CD14-positive monocyte (primary cell): ENCODE measurements around the gene SYTL3. TPM values are rescaled to one million over a fixed set of nuclear protein-coding genes. Genes with fewer than 3 reads are reported as not detected.

Experiments
- DNase-seq, 3 donors: peaks; one replicate each; pipeline ENCODE4 v3.0.0-alpha.2; 2011 to 2022
- H2AFZ ChIP-seq: 2 replicates; pipeline ENCODE4 v1.6.0; 2012; ENCODE audit warnings: mild to moderate bottlenecking, low read depth, low read length, inconsistent platforms; ENCODE audit not compliant: insufficient read depth, poor library complexity, severe bottlenecking
- H3K27ac ChIP-seq, 2 donors: 1 replicate in 1 of 2; 2 replicates in 1 of 2; pipeline ENCODE4 v1.5.1; 2012 to 2013; ENCODE audit warnings: low read length in 2 of 2, control low read depth in 1 of 2, inconsistent platforms in 1 of 2, low read depth in 1 of 2, mild to moderate bottlenecking in 1 of 2
- H3K27me3 ChIP-seq, 2 donors: one replicate each; pipeline versions ENCODE4 v1.6.0 to v1.6.1; 2011 to 2013; ENCODE audit warnings: low read length in 2 of 2; ENCODE audit not compliant: control insufficient read depth in 2 of 2, insufficient read depth in 2 of 2
- H3K36me3 ChIP-seq, 2 donors: replicated peaks in 1 of 2; 1 replicate in 1 of 2; 2 replicates in 1 of 2; pipeline versions ENCODE4 v1.5.1 to v1.6.1; 2012 to 2013; ENCODE audit warnings: low read length in 2 of 2, control low read depth in 1 of 2, inconsistent platforms in 1 of 2, mild to moderate bottlenecking in 1 of 2; ENCODE audit not compliant: insufficient read depth in 2 of 2, control insufficient read depth in 1 of 2
- H3K4me1 ChIP-seq, 2 donors: 1 replicate in 1 of 2; 2 replicates in 1 of 2; pipeline versions ENCODE4 v1.5.1 to v1.6.1; 2012 to 2013; ENCODE audit warnings: low read length in 2 of 2, control low read depth in 1 of 2, inconsistent platforms in 1 of 2, mild to moderate bottlenecking in 1 of 2, moderate library complexity in 1 of 2; ENCODE audit not compliant: insufficient read depth in 2 of 2, control insufficient read depth in 1 of 2
- H3K4me2 ChIP-seq: replicated peaks from 2 replicates; pipeline ENCODE3; 2012; ENCODE audit warnings: low read length, moderate library complexity, mild to moderate bottlenecking; ENCODE audit not compliant: poor library complexity, severe bottlenecking; ENCODE audit errors: extremely low read depth
- H3K4me3 ChIP-seq, 3 experiments: fragments of 200-600 bp in 1 of 3; sonication (generic) in 1 of 3; replicated peaks in 1 of 3; 1 replicate in 2 of 3; 2 replicates in 1 of 3; pipeline ENCODE4 v1.5.1; 2011 to 2013; ENCODE audit warnings: low read length in 3 of 3, mild to moderate bottlenecking in 3 of 3, control low read depth in 2 of 3, low read depth in 2 of 3, inconsistent platforms in 1 of 3, moderate library complexity in 1 of 3
- H3K79me2 ChIP-seq: 2 replicates; pipeline ENCODE4 v1.6.0; 2012; ENCODE audit warnings: mild to moderate bottlenecking, control low read depth, inconsistent platforms, low read length, moderate library complexity; ENCODE audit not compliant: insufficient read depth
- H3K9ac ChIP-seq: 2 replicates; pipeline ENCODE4 v1.6.0; 2017; ENCODE audit warnings: low read length, mild to moderate bottlenecking; ENCODE audit not compliant: insufficient read depth, poor library complexity, severe bottlenecking
- H3K9me3 ChIP-seq, 2 donors: replicated peaks in 1 of 2; 1 replicate in 1 of 2; 2 replicates in 1 of 2; pipeline versions ENCODE4 v1.5.1 to v1.6.1; 2012 to 2013; ENCODE audit warnings: low read length in 2 of 2, control low read depth in 1 of 2; ENCODE audit not compliant: control insufficient read depth in 1 of 2, insufficient read depth in 1 of 2
- H4K20me1 ChIP-seq: 2 replicates; pipeline ENCODE4 v1.6.0; 2012; ENCODE audit warnings: mild to moderate bottlenecking, low read length, control low read depth, moderate library complexity; ENCODE audit not compliant: insufficient read depth
- H3K27ac Mint-ChIP-seq, 7 donors: one replicate each; pipeline ENCODE4 v1.8.0; 2020; ENCODE audit warnings: mild to moderate bottlenecking in 7 of 7, mixed read lengths in 7 of 7, moderate library complexity in 6 of 7, inconsistent platforms in 2 of 7
- H3K27me3 Mint-ChIP-seq, 3 donors: one replicate each; pipeline ENCODE4 v1.8.0; 2021 to 2022; ENCODE audit warnings: low read depth in 3 of 3, mild to moderate bottlenecking in 3 of 3, mixed read lengths in 3 of 3, moderate library complexity in 3 of 3, inconsistent platforms in 1 of 3
- H3K36me3 Mint-ChIP-seq, 2 donors: one replicate each; pipeline ENCODE4 v1.8.0; 2020; ENCODE audit warnings: mixed read lengths in 2 of 2, inconsistent platforms in 1 of 2, mild to moderate bottlenecking in 1 of 2
- H3K4me1 Mint-ChIP-seq: one replicate; pipeline ENCODE4 v1.8.0; 2020; ENCODE audit warnings: mild to moderate bottlenecking, mixed read lengths
- H3K4me3 Mint-ChIP-seq, 2 donors: one replicate each; pipeline ENCODE4 v1.8.0; 2020; ENCODE audit warnings: mild to moderate bottlenecking in 2 of 2, mixed read lengths in 2 of 2, moderate library complexity in 1 of 2
- H3K9me3 Mint-ChIP-seq, 7 donors: one replicate each; pipeline ENCODE4 v1.8.0; 2020 to 2022; ENCODE audit warnings: mixed read lengths in 7 of 7, mild to moderate bottlenecking in 6 of 7, moderate library complexity in 6 of 7, inconsistent platforms in 2 of 7
- CTCF ChIP-seq: fragments of 200-600 bp; IDR thresholded peaks from one replicate; pipeline ENCODE4 v1.8.0; 2022; ENCODE audit warnings: antibody characterized with exemption, mild to moderate bottlenecking
- WGBS: methylation state at CpG from one replicate; pipeline ENCODE4 v1.1.5; 2013; ENCODE audit warnings: missing lambda C conversion rate; ENCODE audit not compliant: insufficient coverage; 5-methylcytosine and 5-hydroxymethylcytosine counted together
- intact Hi-C, 2 donors: fragments of 100-400 bp; cut with micrococcal nuclease; formaldehyde crosslinking; loops; one replicate each; pipeline versions ENCODE4 v1.15.0 to v1.15.1; 2023
- polyA plus RNA-seq, 3 donors: library from polyadenylated mRNA; depleted of rRNA in 1 of 3; unstranded in 2 of 3; stranded (reverse) in 1 of 3; fragments of 300-500 nt in 2 of 3; fragments of >200 nt in 1 of 3; fragmentation: Illumina TruSeq in 2 of 3; gene quantifications; 1 replicate in 2 of 3; 2 replicates in 1 of 3; pipeline ENCODE4 v1.2.3, GENCODE V29; 2012 to 2021

The SYTL3 gene
- polyA plus RNA-seq, 3 donors: 14.6 to 18.7 (median 14.8) TPM

GRCh38 chr6:158643836-158644230 lies 6.0 kb upstream of the SYTL3 start:
- peaks cover 49% of the 10 kb centered on the region for H3K4me1 Mint-ChIP-seq
- DNase-seq: peak in 1 of 3 donors; percentile 5

More at GRCh38 chr6:158643836-158644230, 6.0 kb upstream of the SYTL3 start:
- no peaks in the 10 kb centered on the region for H3K27me3 ChIP-seq
- peaks cover 25 to 46% of the 10 kb centered on the region in 2 donors for H3K4me1 ChIP-seq
- no peak for TF ChIP-seq CTCF
- peak overlapping the region; percentile 61 to 97 (median 78) for H3K4me3 ChIP-seq
- peak overlapping the region; percentile 90 for H3K4me2 ChIP-seq
- intact Hi-C loops: loop anchor here (5.0 to 10.0 kb wide), 2 partner anchors 43 to 51 kb away; no protein-coding TSS in a partner anchor
- peak overlapping the region; percentile 82 to 95 for H3K27ac ChIP-seq
- peaks cover 15 to 36% of the 10 kb centered on the region in 2 donors for H3K36me3 ChIP-seq
- peaks cover 40% of the 10 kb centered on the region for H4K20me1 ChIP-seq
- peak overlapping the region; percentile 63 for H2AFZ ChIP-seq
- Mint-ChIP-seq H3K27ac (peak overlapping the region; percentile 94 to 98 (median 96)), H3K4me3 (peak overlapping the region; percentile 95 to 98), H3K27me3 (no peaks in the 10 kb centered on the region), H3K36me3 (peaks cover 37 to 39% of the 10 kb centered on the region in 2 donors), H3K9me3 (no peaks in the 10 kb centered on the region)
- peaks cover 60% of the 10 kb centered on the region for H3K79me2 ChIP-seq
- peak overlapping the region; percentile 98 for H3K9ac ChIP-seq
- 1% methylated on average over 19 of the region's 21 CpGs for WGBS
- H3K9me3 ChIP-seq: no peaks in the 10 kb centered on the region
